ENCODE data around the gene SSB.
"Not testable (repeated sequence)": the region's sequence is repeated elsewhere in the genome, so short reads cannot be mapped to it uniquely, and the experiment has no call there.

Gene SSB

DNA sequence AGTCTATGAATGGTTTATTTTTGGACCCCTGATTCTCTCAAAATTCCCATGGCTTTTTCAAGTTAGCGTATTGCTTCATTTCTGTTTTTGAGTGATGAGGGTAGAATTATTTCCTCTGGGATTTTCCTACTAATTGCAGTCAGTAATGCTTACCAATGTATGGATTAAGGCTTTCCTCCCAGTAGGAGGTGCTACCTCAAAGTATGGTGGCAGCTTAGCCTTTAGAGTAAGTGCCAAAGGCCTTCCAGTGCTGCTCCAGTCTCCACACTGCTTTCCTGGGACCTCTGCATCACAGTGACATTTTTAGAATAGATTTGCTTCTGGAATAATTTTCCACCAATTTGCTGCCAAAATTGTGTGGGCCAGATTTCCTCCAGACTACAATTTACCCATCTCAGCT lies 16.2 kb upstream of the SSB start:
- DNase-seq (ENCODE audit: low spot score) = no peak

- DNase-seq (ENCODE audit: low spot score) = no peak
These were observed 8.1 kb upstream of the SSB start for GRCh38 chr2:169790581-169790980.

DNA sequence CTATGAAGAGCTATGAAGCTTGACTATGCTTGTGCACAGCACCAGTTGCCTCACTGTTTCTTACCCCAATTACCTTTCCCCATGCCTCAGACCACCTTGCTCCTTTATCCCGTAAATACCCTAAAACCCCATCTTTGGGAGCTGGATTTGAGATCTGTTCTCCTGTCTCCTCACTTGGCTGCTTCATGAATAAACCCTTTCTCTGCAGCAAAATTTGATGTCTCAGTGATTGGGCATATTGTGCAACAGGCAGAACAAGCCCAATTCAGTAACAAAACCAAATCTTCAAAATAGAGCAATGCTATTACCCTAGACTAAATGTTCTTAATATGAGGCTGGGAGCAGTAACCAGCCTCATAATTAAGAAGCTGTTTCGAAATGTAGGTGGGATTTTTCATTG lies 3.5 kb upstream of the SSB start:
- no peak for DNase-seq (ENCODE audit: low spot score)

GRCh38 chr2:169796441-169796840 lies 2.2 kb upstream of the SSB start:
- DNase-seq (ENCODE audit: low spot score) = no peak

GRCh38 chr2:169797601-169798000 lies 1.1 kb upstream of the SSB start:
- no peak for DNase-seq (ENCODE audit: low spot score)

DNA sequence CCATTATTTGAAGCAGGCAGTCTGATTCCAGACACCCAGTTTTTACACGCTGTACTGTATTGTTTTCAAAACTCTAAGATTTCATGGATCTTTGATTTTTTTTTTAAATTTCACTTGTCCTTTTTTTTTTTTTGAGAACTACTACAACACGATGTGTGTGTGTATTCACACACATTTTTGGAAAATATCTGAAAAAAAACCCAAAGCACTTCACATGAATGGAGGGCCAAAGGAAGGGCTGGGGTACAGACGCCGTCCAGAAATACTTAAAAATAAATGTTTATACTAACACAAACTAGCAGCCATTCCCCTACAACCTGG lies 314 bp upstream of the SSB start:
- DNase-seq (ENCODE audit: low spot score) = no peak

- no peak for DNase-seq (ENCODE audit: low spot score)
These were observed 4.8 kb downstream of the SSB start for GRCh38 chr2:169803480-169803879.

DNA sequence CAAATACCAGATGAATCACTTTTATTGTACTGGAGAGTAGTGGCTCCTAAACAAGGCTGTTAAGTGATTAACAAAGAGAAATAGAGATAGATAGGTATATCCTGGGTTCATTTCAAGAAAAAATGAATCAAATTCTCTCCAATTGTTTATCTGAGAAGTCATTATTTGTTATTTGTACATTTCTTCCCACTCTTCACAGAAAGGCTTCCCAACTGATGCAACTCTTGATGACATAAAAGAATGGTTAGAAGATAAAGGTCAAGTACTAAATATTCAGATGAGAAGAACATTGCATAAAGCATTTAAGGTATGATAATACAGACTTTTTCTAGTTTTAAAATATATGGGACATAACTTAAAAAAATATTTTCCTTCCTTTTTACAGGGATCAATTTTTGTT lies 7.9 kb downstream of the SSB start:
- no peak for DNase-seq (ENCODE audit: low spot score)

DNA sequence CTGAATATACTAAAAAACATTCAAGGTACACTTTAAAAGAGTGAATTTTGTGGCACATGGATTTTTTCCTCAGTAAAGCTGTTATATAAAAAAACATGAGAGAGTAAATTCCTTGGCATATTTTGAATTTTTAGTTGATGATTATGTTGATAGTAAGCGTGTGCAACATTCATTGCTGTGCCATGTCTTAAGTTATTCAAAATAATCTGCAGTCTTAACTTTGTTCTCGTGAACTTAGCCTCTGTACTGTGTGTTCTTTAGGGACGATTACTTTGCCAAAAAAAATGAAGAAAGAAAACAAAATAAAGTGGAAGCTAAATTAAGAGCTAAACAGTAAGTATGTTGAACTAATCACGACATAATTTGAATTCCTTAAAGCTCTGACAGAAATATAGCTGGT lies 9.6 kb downstream of the SSB start:
- no peak for DNase-seq (ENCODE audit: low spot score)

GRCh38 chr2:169815849-169816248 lies 17.2 kb downstream of the SSB start:
- DNase-seq (ENCODE audit: low spot score) = no peak

GRCh38 chr2:169816961-169817360 lies 18.3 kb downstream of the SSB start:
- not testable (repeated sequence) for DNase-seq (ENCODE audit: low spot score)

DNA sequence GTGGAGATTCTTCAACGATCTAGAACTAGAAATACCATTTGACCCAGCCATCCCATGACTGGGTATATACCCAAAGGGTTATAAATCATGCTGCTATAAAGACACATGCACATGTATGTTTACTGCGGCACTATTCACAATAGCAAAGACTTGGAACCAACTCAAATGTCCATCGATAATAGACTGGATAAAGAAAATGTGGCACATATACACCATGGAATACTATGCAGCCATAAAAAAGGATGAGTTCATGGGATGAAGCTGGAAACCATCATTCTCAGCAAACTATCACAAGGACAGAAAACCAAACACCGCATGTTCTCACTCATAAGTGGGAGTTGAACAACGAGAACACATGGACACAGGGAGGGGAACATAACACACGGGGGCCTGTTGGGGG lies 18.7 kb downstream of the SSB start:
- not testable (repeated sequence) for DNase-seq (ENCODE audit: low spot score)

GRCh38 chr2:169818241-169818640 lies 19.6 kb downstream of the SSB start:
- no peak for DNase-seq (ENCODE audit: low spot score)

- no peak for DNase-seq (ENCODE audit: low spot score)
These were observed 20.4 kb downstream of the SSB start for GRCh38 chr2:169819106-169819505.

GRCh38 chr2:169820101-169820500 lies 21.4 kb downstream of the SSB start:
- not testable (repeated sequence) for DNase-seq (ENCODE audit: low spot score)

GRCh38 chr2:169822036-169822435 lies 23.4 kb downstream of the SSB start:
- DNase-seq (ENCODE audit: low spot score) = no peak

- no peak for DNase-seq (ENCODE audit: low spot score)
These were observed 24.2 kb downstream of the SSB start for GRCh38 chr2:169822785-169823392.

GRCh38 chr2:169823996-169824372 lies 25.3 kb downstream of the SSB start:
- DNase-seq (ENCODE audit: low spot score) = no peak

DNA sequence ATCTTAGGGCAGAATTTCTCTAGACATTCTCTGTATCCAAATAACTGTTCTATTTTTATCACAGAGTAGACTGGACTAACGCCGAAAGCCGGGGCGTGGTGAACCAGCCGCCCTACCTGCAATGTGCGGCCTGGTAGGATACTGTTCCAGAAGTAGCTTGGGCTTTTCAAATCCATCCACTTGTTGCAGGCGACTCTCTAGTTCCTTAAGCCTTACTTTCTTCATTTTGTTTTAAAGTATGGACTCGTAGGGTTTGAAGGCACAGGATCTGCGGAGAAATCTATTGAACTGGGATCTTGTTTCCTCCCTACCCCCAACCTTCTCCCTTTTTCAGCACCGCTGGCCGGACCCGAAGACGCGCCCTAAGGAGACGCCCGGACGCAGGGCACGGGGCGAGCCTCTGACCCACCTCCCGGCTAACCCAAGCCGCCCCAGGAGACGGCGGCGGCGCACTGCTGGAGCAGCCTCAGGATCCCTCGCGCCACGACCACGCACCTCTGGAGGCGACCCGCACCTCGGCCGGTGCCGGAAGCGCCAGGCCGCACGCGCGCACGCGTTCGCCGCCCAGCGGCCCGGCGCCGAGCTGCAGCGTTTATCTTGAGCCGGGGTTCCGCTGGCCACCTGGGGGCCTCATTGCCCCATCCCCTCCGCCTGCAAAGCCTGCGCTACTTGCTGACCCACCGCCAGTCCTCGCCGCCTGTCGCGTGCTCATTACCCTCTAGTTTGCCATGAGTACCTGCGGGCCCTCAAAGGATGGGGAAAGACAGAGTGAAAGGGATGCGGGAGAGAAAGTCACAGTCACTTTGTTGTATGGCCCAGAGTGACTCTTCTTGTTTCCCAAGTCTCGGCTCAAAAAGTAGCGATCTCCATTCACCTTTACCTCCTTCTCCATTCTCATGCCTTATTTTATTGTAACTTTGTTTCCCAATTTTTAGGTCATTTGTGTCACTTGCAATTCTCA lies 26.0 kb downstream of the SSB start, which contains the start of gene METTL5:
Gene METTL5, minus strand, starts transcription at position 533 of the 961 bp plus-strand sequence. Its CDS starts 308 bp downstream, at position 225.
- DNase-seq (ENCODE audit: low spot score) = peak; percentile 93

- DNase-seq (ENCODE audit: low spot score) = peak; percentile 95
These were observed 28.8 kb downstream of the SSB start, which contains the start of gene UBR3 for GRCh38 chr2:169827272-169828140. UBR3 (plus strand) TSS chr2:169827454; CDS start chr2:169827508, 54 bp downstream.

DNA sequence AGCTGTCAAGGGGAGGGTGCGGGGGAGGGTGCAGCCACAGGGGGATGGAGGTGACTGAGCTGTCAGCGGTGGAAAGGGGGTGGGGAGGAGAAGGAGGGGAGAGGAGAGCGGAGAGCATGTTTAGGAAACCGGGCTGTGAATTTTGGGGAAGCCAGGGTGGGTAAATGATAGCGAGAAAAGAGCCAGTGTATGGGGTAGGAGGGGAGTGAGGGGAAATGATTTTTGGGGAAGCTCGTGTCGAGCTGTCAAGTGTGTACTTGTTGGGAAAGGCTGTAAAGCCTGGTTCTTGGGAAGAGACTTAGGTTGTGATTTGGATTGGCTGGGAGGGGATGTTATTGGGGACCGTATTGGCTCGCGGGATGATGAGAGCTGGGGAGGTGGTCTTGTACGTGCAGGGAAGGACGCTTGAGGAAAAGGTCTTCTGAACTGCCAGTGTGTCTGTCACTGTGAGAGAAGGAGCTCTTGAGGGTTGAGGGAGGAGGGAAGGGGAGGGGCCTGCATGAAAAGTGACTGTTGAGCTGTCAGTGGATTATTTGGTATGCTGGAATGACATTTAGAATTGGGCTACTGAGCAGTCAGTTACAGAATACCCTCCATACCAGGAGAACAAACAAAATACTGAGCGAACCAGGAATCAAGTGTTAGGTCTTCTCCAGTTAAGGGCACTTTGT lies 29.6 kb downstream of the SSB start:
- peak; percentile 62 for DNase-seq (ENCODE audit: low spot score)

DNA sequence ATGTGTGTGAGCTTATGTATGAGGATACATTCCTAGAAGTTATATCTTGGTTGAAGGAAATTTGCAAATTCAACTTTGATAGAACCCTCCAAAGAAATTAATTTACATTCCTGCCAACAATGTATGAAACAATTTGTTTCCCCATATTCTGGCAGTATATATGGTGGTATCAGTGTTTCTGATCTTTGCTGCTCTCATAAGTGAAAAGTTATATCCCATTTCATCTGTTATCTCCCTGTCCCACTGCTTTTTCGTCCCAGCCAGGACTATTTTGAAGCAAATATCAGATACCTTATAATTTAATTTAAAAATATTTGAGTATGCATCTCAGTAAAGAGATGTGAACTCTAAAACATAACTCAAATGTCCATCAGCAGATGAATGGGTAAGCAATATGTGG lies 35.7 kb downstream of the SSB start:
- no peak for DNase-seq (ENCODE audit: low spot score)
